CD4-positive, alpha-beta T cell treated with Interleukin-4 for 4 hours (primary cell): Measurements from ENCODE around the gene E4F1.

Experiments used
- DNase-seq: peaks from one replicate; pipeline ENCODE4 v3.0.0-alpha.2; 2020

The E4F1 gene

GRCh38 chr16:2207872-2208271 is 15.5 kb upstream of the E4F1 start:
- DNase-seq = no peak

- no peak for DNase-seq
These were observed 15.1 kb upstream of the E4F1 start for GRCh38 chr16:2208308-2208707.

GRCh38 chr16:2208772-2209171 is 14.6 kb upstream of the E4F1 start:
- DNase-seq = no peak

- no peak for DNase-seq
These were observed 14.0 kb upstream of the E4F1 start for GRCh38 chr16:2209258-2210008.

- no peak for DNase-seq
These were observed 13.4 kb upstream of the E4F1 start for GRCh38 chr16:2210009-2210332.

- DNase-seq = no peak
These were observed 12.7 kb upstream of the E4F1 start, which contains the start of gene BRICD5 for GRCh38 chr16:2210386-2211365. Gene BRICD5, minus strand, starts transcription at chr16:2210863. Its CDS starts 30 bp downstream, at chr16:2210833.

GRCh38 chr16:2211923-2212347 is 11.5 kb upstream of the E4F1 start:
- DNase-seq = no peak

- DNase-seq = no peak
These were observed 10.7 kb upstream of the E4F1 start for GRCh38 chr16:2212362-2213324.

- DNase-seq = no peak
These were observed 9.3 kb upstream of the E4F1 start for GRCh38 chr16:2213817-2214718.

- no peak for DNase-seq
These were observed 8.7 kb upstream of the E4F1 start, which contains the start of gene PGP for GRCh38 chr16:2214719-2214968. Gene PGP, minus strand, starts transcription at chr16:2214840. Its CDS starts 63 bp downstream, at chr16:2214777.

GRCh38 chr16:2216330-2216729 is 7.1 kb upstream of the E4F1 start:
- no peak for DNase-seq

GRCh38 chr16:2223942-2224486 is 623 bp downstream of the E4F1 start:
- peak; percentile 13 for DNase-seq

GRCh38 chr16:2226245-2226793 is 2.9 kb downstream of the E4F1 start:
- DNase-seq = no peak

- DNase-seq = no peak
These were observed 3.5 kb downstream of the E4F1 start for GRCh38 chr16:2226918-2227317.

- DNase-seq = no peak
These were observed 4.9 kb downstream of the E4F1 start for GRCh38 chr16:2228161-2228824.

- DNase-seq = no peak
These were observed 5.7 kb downstream of the E4F1 start for GRCh38 chr16:2229091-2229490.

GRCh38 chr16:2229632-2230250 is 6.3 kb downstream of the E4F1 start:
- no peak for DNase-seq

- DNase-seq = no peak
These were observed 7.0 kb downstream of the E4F1 start for GRCh38 chr16:2230376-2230775.

- DNase-seq = no peak
These were observed 7.9 kb downstream of the E4F1 start for GRCh38 chr16:2231016-2231931.
